NCI-H1092 treated with DMSO at 0.1 percent for 48 hours (cell line): Measurements from ENCODE around the gene NCKAP5L.
"Not testable (repeated sequence)": the region's sequence is repeated elsewhere in the genome, so short reads cannot be mapped to it uniquely, and the experiment has no call there.

Experiments used
- DNase-seq: peaks from one replicate; lab custom pipeline; 2025; lab: John Stamatoyannopoulos, UW

NCKAP5L gene

GRCh38 chr12:49828133-49829091 lies at the start of gene NCKAP5L:
TSS of gene NCKAP5L (minus strand) at chr12:49828413. CDS start at chr12:49804044, 24,369 bp downstream.
- peak; percentile 81 for DNase-seq

GRCh38 chr12:49877066-49877465 lies 48.9 kb upstream of the NCKAP5L start:
- DNase-seq: no peak

GRCh38 chr12:49876070-49876469 lies 47.9 kb upstream of the NCKAP5L start:
- DNase-seq: no peak

- no peak for DNase-seq
Observed at GRCh38 chr12:49875115-49875720, 47.0 kb upstream of the NCKAP5L start.

GRCh38 chr12:49874142-49874897 lies 46.1 kb upstream of the NCKAP5L start:
- no peak for DNase-seq

- no peak for DNase-seq
Observed at GRCh38 chr12:49873361-49873934, 45.2 kb upstream of the NCKAP5L start.

GRCh38 chr12:49872781-49873181 lies 44.6 kb upstream of the NCKAP5L start:
- no peak for DNase-seq

GRCh38 chr12:49872381-49872780 lies 44.2 kb upstream of the NCKAP5L start:
- no peak for DNase-seq

GRCh38 chr12:49871811-49872251 lies 43.6 kb upstream of the NCKAP5L start:
- not testable (repeated sequence) for DNase-seq

GRCh38 chr12:49871263-49871561 lies 43.0 kb upstream of the NCKAP5L start:
- no peak for DNase-seq

- DNase-seq: no peak
Observed at GRCh38 chr12:49870501-49871262, 42.5 kb upstream of the NCKAP5L start.

GRCh38 chr12:49869816-49870500 lies 41.7 kb upstream of the NCKAP5L start:
- no peak for DNase-seq

GRCh38 chr12:49868952-49869815 lies 41.0 kb upstream of the NCKAP5L start:
- peak; percentile 97 for DNase-seq

- no peak for DNase-seq
Observed at GRCh38 chr12:49868449-49868848, 40.2 kb upstream of the NCKAP5L start.

GRCh38 chr12:49867570-49868341 lies 39.5 kb upstream of the NCKAP5L start:
- no peak for DNase-seq

GRCh38 chr12:49866859-49867569 lies 38.8 kb upstream of the NCKAP5L start:
- peak; percentile 42 for DNase-seq

GRCh38 chr12:49865782-49866135 lies 37.5 kb upstream of the NCKAP5L start:
- DNase-seq: no peak

GRCh38 chr12:49865109-49865781 lies 37.0 kb upstream of the NCKAP5L start:
- DNase-seq: no peak
